MCF 10A (cell line): Measurements from ENCODE around the gene ZNF468. TPM values are rescaled to one million over a fixed set of nuclear protein-coding genes. Genes with fewer than 3 reads are reported as not detected.
"Not testable (repeated sequence)": the region's sequence is repeated elsewhere in the genome, so short reads cannot be mapped to it uniquely, and the experiment has no call there.

Experiments
- BruUV-seq: library from RNA; stranded (reverse); fragments of 400-500 nt; replicated peaks from 2 replicates; lab custom pipeline; 2021; lab: Mats Ljungman, UMichigan
- CTCF ChIA-PET: fragments of 300-600 bp; sonication (Branson Sonifier 250); formaldehyde crosslinking; extraction: SDS; loops from one replicate; lab custom pipeline; 2021; ENCODE audit warnings: antibody characterized with exemption, inconsistent platforms; lab: Yijun Ruan, JAX
- POLR2A ChIA-PET: fragments of 300-600, 350-650 bp; sonication (Branson Sonifier 250); formaldehyde crosslinking; extraction: SDS; loops from one replicate; lab custom pipeline; 2020; ENCODE audit warnings: antibody characterized with exemption, inconsistent platforms; lab: Yijun Ruan, JAX
- DNase-seq: peaks from one replicate; pipeline ENCODE4 v3.0.0-alpha.2; 2018; ENCODE audit not compliant: unreplicated experiment
- H3K27ac Mint-ChIP-seq: one replicate; pipeline ENCODE4 v1.8.0; 2022; ENCODE audit warnings: mild to moderate bottlenecking, low read depth, mixed read lengths; ENCODE audit not compliant: unreplicated experiment
- H3K27me3 Mint-ChIP-seq: one replicate; pipeline ENCODE4 v1.8.0; 2022; ENCODE audit warnings: mixed read lengths; ENCODE audit not compliant: insufficient read depth, unreplicated experiment
- H3K36me3 Mint-ChIP-seq: one replicate; pipeline ENCODE4 v1.8.0; 2022; ENCODE audit warnings: mild to moderate bottlenecking, moderate library complexity, mixed read lengths; ENCODE audit not compliant: insufficient read depth, unreplicated experiment
- H3K4me1 Mint-ChIP-seq: one replicate; pipeline ENCODE4 v1.8.0; 2022; ENCODE audit warnings: mixed read lengths; ENCODE audit not compliant: insufficient read depth, unreplicated experiment
- H3K4me3 Mint-ChIP-seq: one replicate; pipeline ENCODE4 v1.8.0; 2022; ENCODE audit warnings: mild to moderate bottlenecking, moderate library complexity, mixed read lengths; ENCODE audit not compliant: unreplicated experiment
- H3K9me3 Mint-ChIP-seq: one replicate; pipeline ENCODE4 v1.8.0; 2022; ENCODE audit warnings: mixed read lengths; ENCODE audit not compliant: unreplicated experiment
- intact Hi-C: fragments of 100-400 bp; cut with micrococcal nuclease; formaldehyde crosslinking; loops from 2 replicates; pipeline ENCODE4 v1.14.1; 2022
- total RNA-seq: library from RNA; stranded (reverse); gene quantifications from 2 replicates; pipeline ENCODE4 v1.2.3, GENCODE V29; 2022
- TF ChIP-seq, protein P1 (sequence below): fragments of 200-600 bp; IDR thresholded peaks from one replicate; pipeline ENCODE4 v1.8.0; 2022; ENCODE audit warnings: antibody characterized with exemption, mild to moderate bottlenecking; ENCODE audit not compliant: unreplicated experiment

Gene ZNF468
- total RNA-seq, 1 experiment from 2014 or later: 9.6 TPM

GRCh38 chr19:52871466-52871865 is 14.0 kb upstream of the ZNF468 start:
- BruUV-seq: no TSS peak
- intact Hi-C loops: no loop called here
- Mint-ChIP-seq H3K27ac (no peak overlapping the region), H3K9me3 (peaks cover 26% of the 10 kb centered on the region), H3K36me3 (no peaks in the 10 kb centered on the region), H3K4me3 (no peak overlapping the region), H3K27me3 (no peaks in the 10 kb centered on the region), H3K4me1 (no peaks in the 10 kb centered on the region)
- no peak for DNase-seq
- POLR2A ChIA-PET: no interaction called here
- TF ChIP-seq, protein P1, sequence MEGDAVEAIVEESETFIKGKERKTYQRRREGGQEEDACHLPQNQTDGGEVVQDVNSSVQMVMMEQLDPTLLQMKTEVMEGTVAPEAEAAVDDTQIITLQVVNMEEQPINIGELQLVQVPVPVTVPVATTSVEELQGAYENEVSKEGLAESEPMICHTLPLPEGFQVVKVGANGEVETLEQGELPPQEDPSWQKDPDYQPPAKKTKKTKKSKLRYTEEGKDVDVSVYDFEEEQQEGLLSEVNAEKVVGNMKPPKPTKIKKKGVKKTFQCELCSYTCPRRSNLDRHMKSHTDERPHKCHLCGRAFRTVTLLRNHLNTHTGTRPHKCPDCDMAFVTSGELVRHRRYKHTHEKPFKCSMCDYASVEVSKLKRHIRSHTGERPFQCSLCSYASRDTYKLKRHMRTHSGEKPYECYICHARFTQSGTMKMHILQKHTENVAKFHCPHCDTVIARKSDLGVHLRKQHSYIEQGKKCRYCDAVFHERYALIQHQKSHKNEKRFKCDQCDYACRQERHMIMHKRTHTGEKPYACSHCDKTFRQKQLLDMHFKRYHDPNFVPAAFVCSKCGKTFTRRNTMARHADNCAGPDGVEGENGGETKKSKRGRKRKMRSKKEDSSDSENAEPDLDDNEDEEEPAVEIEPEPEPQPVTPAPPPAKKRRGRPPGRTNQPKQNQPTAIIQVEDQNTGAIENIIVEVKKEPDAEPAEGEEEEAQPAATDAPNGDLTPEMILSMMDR: no peak
- CTCF ChIA-PET: interaction anchor here (0.6 kb wide), 1 partner anchor 13 kb away, joined by 3 read pairs; no protein-coding TSS in a partner anchor

DNA sequence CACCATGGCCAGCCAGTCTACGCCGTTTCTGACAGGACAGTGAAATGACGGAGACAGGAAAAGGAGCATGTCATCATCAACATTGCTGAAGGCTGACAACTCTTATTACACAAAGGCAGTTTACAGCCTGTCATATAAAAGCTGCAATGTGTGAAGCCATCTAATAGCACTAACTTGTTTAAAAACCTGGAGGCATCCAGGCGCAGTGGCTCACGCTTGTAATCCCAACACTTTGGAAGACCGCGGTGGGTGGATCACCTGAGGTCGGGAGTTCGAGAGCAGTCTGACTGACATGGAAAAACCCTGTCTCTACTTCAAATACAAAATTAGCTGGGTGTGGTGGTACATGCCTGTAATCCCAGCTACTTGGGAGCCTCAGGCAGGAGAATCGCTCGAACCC is 10.6 kb upstream of the ZNF468 start:
- H3K27me3 Mint-ChIP-seq, H3K27ac Mint-ChIP-seq, H3K4me3 Mint-ChIP-seq, H3K36me3 Mint-ChIP-seq, BruUV-seq, intact Hi-C loops, H3K9me3 Mint-ChIP-seq, H3K4me1 Mint-ChIP-seq, DNase-seq: not testable (repeated sequence)
- ChIA-PET CTCF (interaction anchor here (0.5 kb wide), 1 partner anchor 14 kb away, joined by 3 read pairs; no protein-coding TSS in a partner anchor), POLR2A (interaction anchor here (0.6 to 0.7 kb wide), 2 partner anchors 205 to 494 kb away, joined by 3 to 4 read pairs; no protein-coding TSS in a partner anchor)

GRCh38 chr19:52856540-52857377 is 660 bp downstream of the ZNF468 start:
- H3K27me3 Mint-ChIP-seq, H3K9me3 Mint-ChIP-seq, DNase-seq, CTCF ChIA-PET, H3K4me1 Mint-ChIP-seq: not testable (repeated sequence)
- POLR2A ChIA-PET: interaction anchor here (1.1 to 1.4 kb wide), 2 partner anchors 36 to 67 kb away, joined by 3 read pairs; partner anchors contain the start of gene ZNF28
- Mint-ChIP-seq H3K27ac (peak overlapping the region; percentile 89), H3K4me3 (peak overlapping the region; percentile 83), H3K36me3 (peaks cover 28% of the 10 kb centered on the region)
- intact Hi-C loops: loop anchor here (5.0 kb wide), 1 partner anchor 34 kb away; the partner anchor contains the start of gene ZNF28
- BruUV-seq: TSS peak; percentile 60

- H3K27me3 Mint-ChIP-seq, DNase-seq, H3K4me3 Mint-ChIP-seq, BruUV-seq, intact Hi-C loops, POLR2A ChIA-PET, CTCF ChIA-PET, H3K4me1 Mint-ChIP-seq, H3K27ac Mint-ChIP-seq: not testable (repeated sequence)
- H3K9me3 Mint-ChIP-seq: peaks cover 14% of the 10 kb centered on the region
- H3K36me3 Mint-ChIP-seq: peaks cover 99% of the 10 kb centered on the region
Observed at GRCh38 chr19:52847352-52847751, 10.1 kb downstream of the ZNF468 start.

GRCh38 chr19:52840825-52841465 is 16.5 kb downstream of the ZNF468 start:
- H3K36me3 Mint-ChIP-seq: peaks cover 78% of the 10 kb centered on the region
- DNase-seq, CTCF ChIA-PET, POLR2A ChIA-PET, H3K4me1 Mint-ChIP-seq, H3K4me3 Mint-ChIP-seq, H3K27ac Mint-ChIP-seq, intact Hi-C loops, H3K27me3 Mint-ChIP-seq: not testable (repeated sequence)
- BruUV-seq: TSS peak; percentile 14
- H3K9me3 Mint-ChIP-seq: peaks cover 26% of the 10 kb centered on the region

DNA sequence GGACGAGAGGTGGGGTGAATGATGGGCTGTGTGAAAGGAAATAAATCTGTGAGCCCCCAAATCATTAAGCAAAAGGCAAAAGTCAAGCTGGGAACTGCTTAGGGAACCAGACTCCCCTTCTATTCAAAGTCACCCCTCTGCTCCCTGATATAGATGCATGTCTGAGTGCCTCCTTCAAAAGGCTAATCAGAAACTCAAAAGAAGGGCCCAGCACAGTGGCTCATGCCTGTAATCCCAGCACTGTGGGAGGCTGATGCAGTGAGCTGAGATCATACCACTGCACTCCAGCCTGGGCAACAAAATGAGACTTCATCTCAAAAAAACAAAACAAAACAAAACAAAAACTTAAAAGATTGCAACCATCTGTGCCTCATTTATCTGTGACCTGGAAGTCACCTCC is 23.1 kb downstream of the ZNF468 start:
- DNase-seq, H3K4me3 Mint-ChIP-seq, H3K27ac Mint-ChIP-seq, CTCF ChIA-PET, BruUV-seq, intact Hi-C loops, H3K27me3 Mint-ChIP-seq, H3K4me1 Mint-ChIP-seq: not testable (repeated sequence)
- peaks cover 16% of the 10 kb centered on the region for H3K9me3 Mint-ChIP-seq
- H3K36me3 Mint-ChIP-seq: peaks cover 15% of the 10 kb centered on the region
- POLR2A ChIA-PET: interaction anchor here (0.6 kb wide), 2 partner anchors 169 to 411 kb away, joined by 3 read pairs; no protein-coding TSS in a partner anchor

- DNase-seq, H3K27ac Mint-ChIP-seq, H3K4me1 Mint-ChIP-seq, H3K27me3 Mint-ChIP-seq, H3K4me3 Mint-ChIP-seq, BruUV-seq, CTCF ChIA-PET, intact Hi-C loops: not testable (repeated sequence)
- Mint-ChIP-seq H3K9me3 (peaks cover 15% of the 10 kb centered on the region), H3K36me3 (peaks cover 11% of the 10 kb centered on the region)
- POLR2A ChIA-PET: interaction anchor here (0.6 kb wide), 2 partner anchors 168 to 410 kb away, joined by 3 read pairs; no protein-coding TSS in a partner anchor
Observed at GRCh38 chr19:52833541-52833940, 23.9 kb downstream of the ZNF468 start.

- CTCF ChIA-PET, intact Hi-C loops, POLR2A ChIA-PET, H3K27ac Mint-ChIP-seq, H3K4me3 Mint-ChIP-seq, H3K27me3 Mint-ChIP-seq, H3K4me1 Mint-ChIP-seq, H3K36me3 Mint-ChIP-seq, H3K9me3 Mint-ChIP-seq, DNase-seq, BruUV-seq: not testable (repeated sequence)
Observed at GRCh38 chr19:52829866-52830265, 27.6 kb downstream of the ZNF468 start.
